ENCODE data around the gene SNHG17. TPM values are rescaled to one million over a fixed set of nuclear protein-coding genes. Genes with fewer than 3 reads are reported as not detected.
"Not testable (repeated sequence)": the region's sequence is repeated elsewhere in the genome, so short reads cannot be mapped to it uniquely, and the experiment has no call there.

The SNHG17 gene
- total RNA-seq, 1 donor from 2014 or later: 75.2 TPM

GRCh38 chr20:38414769-38415450, 20.2 kb downstream of the SNHG17 start:
- peaks cover 4% of the 10 kb centered on the region for H3K9me3 Mint-ChIP-seq
- H3K27ac Mint-ChIP-seq: no peak overlapping the region
- H3K27me3 Mint-ChIP-seq: no peaks in the 10 kb centered on the region
- ChIA-PET POLR2A (no interaction called here), CTCF (no interaction called here)
- TF ChIP-seq, protein P1, sequence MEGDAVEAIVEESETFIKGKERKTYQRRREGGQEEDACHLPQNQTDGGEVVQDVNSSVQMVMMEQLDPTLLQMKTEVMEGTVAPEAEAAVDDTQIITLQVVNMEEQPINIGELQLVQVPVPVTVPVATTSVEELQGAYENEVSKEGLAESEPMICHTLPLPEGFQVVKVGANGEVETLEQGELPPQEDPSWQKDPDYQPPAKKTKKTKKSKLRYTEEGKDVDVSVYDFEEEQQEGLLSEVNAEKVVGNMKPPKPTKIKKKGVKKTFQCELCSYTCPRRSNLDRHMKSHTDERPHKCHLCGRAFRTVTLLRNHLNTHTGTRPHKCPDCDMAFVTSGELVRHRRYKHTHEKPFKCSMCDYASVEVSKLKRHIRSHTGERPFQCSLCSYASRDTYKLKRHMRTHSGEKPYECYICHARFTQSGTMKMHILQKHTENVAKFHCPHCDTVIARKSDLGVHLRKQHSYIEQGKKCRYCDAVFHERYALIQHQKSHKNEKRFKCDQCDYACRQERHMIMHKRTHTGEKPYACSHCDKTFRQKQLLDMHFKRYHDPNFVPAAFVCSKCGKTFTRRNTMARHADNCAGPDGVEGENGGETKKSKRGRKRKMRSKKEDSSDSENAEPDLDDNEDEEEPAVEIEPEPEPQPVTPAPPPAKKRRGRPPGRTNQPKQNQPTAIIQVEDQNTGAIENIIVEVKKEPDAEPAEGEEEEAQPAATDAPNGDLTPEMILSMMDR (IDR thresholded peaks at IDR 0.05): no peak
- peaks cover 83% of the 10 kb centered on the region for H3K36me3 Mint-ChIP-seq (ENCODE audit: low read depth)
- ATAC-seq (ENCODE audit: low read depth) (no peak), DNase-seq (no peak)
- H3K4me1 Mint-ChIP-seq: no peaks in the 10 kb centered on the region
- H3K4me3 Mint-ChIP-seq: no peak overlapping the region
- intact Hi-C loops (cut with micrococcal nuclease): no loop called here

DNA sequence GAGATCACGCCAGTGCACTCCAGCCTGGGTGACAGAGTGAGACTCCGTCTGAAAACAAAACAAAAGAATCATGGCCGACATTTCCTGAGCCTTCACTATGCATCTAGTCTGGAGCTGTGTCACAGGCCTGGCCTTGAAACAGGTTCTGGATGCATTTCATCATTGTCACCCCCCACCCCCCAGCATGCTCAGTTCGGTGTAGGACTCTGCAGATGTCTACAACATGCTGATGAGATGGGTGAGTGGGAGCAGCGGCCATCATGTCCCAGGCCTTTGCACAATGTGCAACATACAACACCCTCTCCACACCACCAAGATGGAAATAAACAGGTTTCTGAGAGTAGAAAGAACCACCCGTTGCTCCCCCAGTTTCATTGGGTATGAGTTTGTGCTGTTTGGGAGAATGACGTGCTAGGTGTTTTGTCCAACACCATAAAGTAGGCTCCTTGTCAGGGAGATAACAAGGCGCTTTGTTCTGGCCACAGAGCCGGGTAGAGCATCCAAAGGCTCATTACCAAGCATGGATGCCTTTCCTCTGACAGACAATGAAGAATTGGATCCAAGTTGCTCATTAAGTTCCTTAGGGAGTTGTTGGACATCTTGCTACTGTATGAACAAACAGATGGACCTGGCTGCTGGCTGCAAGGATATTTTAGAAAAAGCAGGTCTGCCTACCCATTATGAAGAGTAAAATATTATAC, 22.1 kb downstream of the SNHG17 start:
- no peaks in the 10 kb centered on the region for H3K27me3 Mint-ChIP-seq
- H3K9me3 Mint-ChIP-seq: peaks cover 4% of the 10 kb centered on the region
- no peak overlapping the region for H3K27ac Mint-ChIP-seq
- ChIA-PET POLR2A (no interaction called here), CTCF (no interaction called here)
- no peaks in the 10 kb centered on the region for H3K4me1 Mint-ChIP-seq
- ATAC-seq (ENCODE audit: low read depth) (no peak), DNase-seq (no peak)
- peaks cover 73% of the 10 kb centered on the region for H3K36me3 Mint-ChIP-seq (ENCODE audit: low read depth)
- intact Hi-C loops (cut with micrococcal nuclease): no loop called here
- H3K4me3 Mint-ChIP-seq: no peak overlapping the region
- TF ChIP-seq, protein P1 (IDR thresholded peaks at IDR 0.05): no peak

GRCh38 chr20:38407822-38408221, 27.3 kb downstream of the SNHG17 start:
- ATAC-seq (ENCODE audit: low read depth); H3K4me1 Mint-ChIP-seq; H3K27ac Mint-ChIP-seq; DNase-seq; intact Hi-C loops (cut with micrococcal nuclease); POLR2A ChIA-PET; H3K9me3 Mint-ChIP-seq; H3K4me3 Mint-ChIP-seq; H3K27me3 Mint-ChIP-seq: not testable (repeated sequence)
- H3K36me3 Mint-ChIP-seq (ENCODE audit: low read depth): peaks cover 36% of the 10 kb centered on the region
- CTCF ChIA-PET: interaction anchor here (0.6 kb wide), 1 partner anchor 10 kb away, joined by 3 read pairs; no protein-coding TSS in a partner anchor

- ChIA-PET CTCF (no interaction called here), POLR2A (no interaction called here)
- Mint-ChIP-seq H3K4me3 (no peak overlapping the region), H3K27me3 (no peaks in the 10 kb centered on the region), H3K4me1 (no peaks in the 10 kb centered on the region), H3K9me3 (peaks cover 2% of the 10 kb centered on the region), H3K36me3 (ENCODE audit: low read depth) (peaks cover 31% of the 10 kb centered on the region), H3K27ac (no peak overlapping the region)
- ATAC-seq (ENCODE audit: low read depth) (no peak), DNase-seq (no peak)
- TF ChIP-seq, protein P1 (IDR thresholded peaks at IDR 0.05): no peak
- intact Hi-C loops (cut with micrococcal nuclease): no loop called here
Observed at GRCh38 chr20:38407321-38407720, 27.8 kb downstream of the SNHG17 start.

GRCh38 chr20:38406476-38406875, 28.7 kb downstream of the SNHG17 start:
- Mint-ChIP-seq H3K4me1 (no peaks in the 10 kb centered on the region), H3K9me3 (peaks cover 2% of the 10 kb centered on the region), H3K36me3 (ENCODE audit: low read depth) (peaks cover 25% of the 10 kb centered on the region), H3K4me3 (no peak overlapping the region), H3K27me3 (no peaks in the 10 kb centered on the region), H3K27ac (no peak overlapping the region)
- ATAC-seq (ENCODE audit: low read depth) (no peak), DNase-seq (no peak)
- ChIA-PET POLR2A (no interaction called here), CTCF (no interaction called here)
- intact Hi-C loops (cut with micrococcal nuclease): no loop called here
- TF ChIP-seq, protein P1 (IDR thresholded peaks at IDR 0.05): no peak
